OCI-LY7 (cell line): ENCODE measurements around the gene RBM19.

ENCODE experiments used
- EZH2phosphoT487 ChIP-seq: fragments of 200-600 bp; sonication (generic); IDR thresholded peaks from 2 replicates; pipeline ENCODE4 v1.6.1; 2018; ENCODE audit warnings: low read depth, borderline replicate concordance, mild to moderate bottlenecking, mixed run types, antibody characterized with exemption, low read length, moderate library complexity, mixed read lengths
- TF ChIP-seq, protein P1 (sequence below): fragments of 200-600 bp; sonication (generic); conservative IDR thresholded peaks from 2 replicates; pipeline ENCODE4 v1.5.1; 2014; ENCODE audit warnings: mild to moderate bottlenecking, antibody characterized with exemption, low read length, moderate library complexity, mixed read lengths

GRCh38 chr12:113923251-113923650, 42.9 kb downstream of the RBM19 start:
- TF ChIP-seq, protein P1, sequence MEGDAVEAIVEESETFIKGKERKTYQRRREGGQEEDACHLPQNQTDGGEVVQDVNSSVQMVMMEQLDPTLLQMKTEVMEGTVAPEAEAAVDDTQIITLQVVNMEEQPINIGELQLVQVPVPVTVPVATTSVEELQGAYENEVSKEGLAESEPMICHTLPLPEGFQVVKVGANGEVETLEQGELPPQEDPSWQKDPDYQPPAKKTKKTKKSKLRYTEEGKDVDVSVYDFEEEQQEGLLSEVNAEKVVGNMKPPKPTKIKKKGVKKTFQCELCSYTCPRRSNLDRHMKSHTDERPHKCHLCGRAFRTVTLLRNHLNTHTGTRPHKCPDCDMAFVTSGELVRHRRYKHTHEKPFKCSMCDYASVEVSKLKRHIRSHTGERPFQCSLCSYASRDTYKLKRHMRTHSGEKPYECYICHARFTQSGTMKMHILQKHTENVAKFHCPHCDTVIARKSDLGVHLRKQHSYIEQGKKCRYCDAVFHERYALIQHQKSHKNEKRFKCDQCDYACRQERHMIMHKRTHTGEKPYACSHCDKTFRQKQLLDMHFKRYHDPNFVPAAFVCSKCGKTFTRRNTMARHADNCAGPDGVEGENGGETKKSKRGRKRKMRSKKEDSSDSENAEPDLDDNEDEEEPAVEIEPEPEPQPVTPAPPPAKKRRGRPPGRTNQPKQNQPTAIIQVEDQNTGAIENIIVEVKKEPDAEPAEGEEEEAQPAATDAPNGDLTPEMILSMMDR = no peak
- no peak for TF ChIP-seq EZH2phosphoT487
